Dedifferentiated amniotic fluid mesenchymal stem cell (primary cell): ENCODE data around the gene GJA9.
"Not testable (repeated sequence)": the region's sequence is repeated elsewhere in the genome, so short reads cannot be mapped to it uniquely, and the experiment has no call there.

Source experiments
- DNase-seq: peaks from one replicate; pipeline ENCODE4 v3.0.0-alpha.2; 2016; ENCODE audit errors: extremely low spot score

Gene GJA9

DNA sequence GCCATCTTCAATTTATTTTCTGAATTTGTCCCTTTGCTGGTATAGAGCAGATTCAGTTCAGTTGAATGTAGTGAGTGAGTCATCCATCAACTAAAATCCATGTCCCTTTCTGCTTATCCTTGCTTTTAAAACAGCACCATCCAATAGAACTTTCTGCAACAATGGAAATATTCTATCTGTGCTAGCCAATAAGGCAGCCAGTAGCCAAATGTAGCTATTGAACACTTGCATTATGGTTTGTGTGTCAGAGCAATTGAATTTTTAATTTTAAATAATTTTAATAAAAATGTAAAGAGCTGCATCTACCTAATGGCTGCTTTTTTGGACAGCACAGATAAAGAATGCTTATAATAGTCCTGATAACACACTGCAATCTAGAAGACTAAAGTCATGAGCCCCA, at the start of gene GJA9:
TSS of gene GJA9 (minus strand) at position 101 of the 400 bp plus-strand sequence. CDS start 5,489 bp downstream, outside the sequence.
- DNase-seq = no peak

DNA sequence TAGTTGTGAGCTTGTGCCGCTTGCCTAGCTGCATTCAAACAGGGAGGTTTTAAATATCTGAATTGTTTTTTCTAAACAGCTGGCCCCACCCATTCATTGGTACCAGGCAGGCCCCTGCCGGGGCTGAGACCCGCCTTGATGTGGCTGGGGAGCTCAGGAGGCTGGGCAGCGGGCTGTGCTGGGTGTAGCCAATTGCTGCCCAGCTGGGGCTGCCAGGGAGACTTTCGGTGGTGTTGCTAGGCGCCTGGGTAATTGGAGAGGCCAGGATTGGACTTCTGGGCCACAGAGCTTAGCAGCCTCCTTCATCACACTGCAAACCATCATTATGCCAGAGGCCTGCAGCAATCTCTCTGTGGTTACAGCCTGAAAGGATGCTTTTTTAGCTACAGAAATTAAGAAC, 48.1 kb upstream of the GJA9 start:
- no peak for DNase-seq

DNA sequence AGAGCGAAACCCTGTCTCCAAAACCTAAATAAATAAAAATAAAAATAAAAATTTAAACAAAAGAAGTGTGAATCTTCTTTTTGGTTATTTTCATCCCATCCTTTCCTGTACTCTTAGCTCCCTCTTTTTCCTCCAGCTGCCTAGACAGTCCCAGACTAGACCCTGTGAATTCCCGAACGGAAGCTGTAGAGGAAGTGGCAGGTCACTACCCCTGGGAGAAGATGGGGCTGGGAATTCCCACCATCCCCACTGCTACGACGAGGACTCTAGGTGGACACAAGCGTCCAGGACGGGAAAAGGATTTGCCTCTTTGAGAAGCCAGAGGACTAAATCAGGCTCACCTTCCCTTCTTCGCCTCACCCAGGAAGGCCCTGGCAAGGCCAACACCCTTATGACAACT, 47.7 kb upstream of the GJA9 start:
- no peak for DNase-seq

DNA sequence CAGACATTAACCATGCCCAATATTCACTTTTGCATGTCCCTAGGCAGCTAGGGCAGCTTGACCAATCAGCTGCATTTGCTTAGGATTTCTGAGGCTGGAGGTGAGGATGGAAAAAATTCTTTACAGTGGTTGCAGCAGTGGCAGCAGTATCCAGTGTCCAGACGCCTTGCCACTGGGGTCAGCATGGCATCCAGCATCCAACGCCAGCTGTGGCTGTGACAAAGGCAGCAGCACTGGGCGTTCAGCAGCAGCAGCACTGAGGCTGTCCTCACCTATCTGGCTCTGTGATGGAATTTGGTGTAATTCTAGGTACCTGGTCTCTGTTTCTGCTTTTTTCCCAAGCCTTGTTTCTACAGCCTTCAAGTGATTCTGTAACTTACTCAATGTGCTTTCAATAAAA, 44.7 kb upstream of the GJA9 start:
- no peak for DNase-seq

DNA sequence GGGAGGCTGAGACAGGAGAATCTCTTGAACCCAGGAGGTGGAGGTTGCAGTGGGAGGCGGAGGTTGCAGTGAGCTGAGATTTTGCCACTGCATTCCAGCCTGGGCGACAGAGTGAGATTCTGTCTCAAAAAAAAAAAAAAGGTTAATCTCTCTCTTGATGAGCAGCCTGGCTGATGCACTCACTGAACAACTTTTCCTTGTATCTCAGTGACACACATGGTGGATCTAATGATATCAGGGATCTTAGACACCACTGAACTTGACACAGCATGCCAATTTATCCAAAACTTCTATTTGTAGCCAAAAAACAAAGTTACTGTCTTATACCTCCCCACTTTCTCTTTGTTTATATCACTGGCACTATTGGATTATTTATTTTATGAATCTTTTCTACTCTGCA, 44.0 kb upstream of the GJA9 start:
- DNase-seq = no peak

DNA sequence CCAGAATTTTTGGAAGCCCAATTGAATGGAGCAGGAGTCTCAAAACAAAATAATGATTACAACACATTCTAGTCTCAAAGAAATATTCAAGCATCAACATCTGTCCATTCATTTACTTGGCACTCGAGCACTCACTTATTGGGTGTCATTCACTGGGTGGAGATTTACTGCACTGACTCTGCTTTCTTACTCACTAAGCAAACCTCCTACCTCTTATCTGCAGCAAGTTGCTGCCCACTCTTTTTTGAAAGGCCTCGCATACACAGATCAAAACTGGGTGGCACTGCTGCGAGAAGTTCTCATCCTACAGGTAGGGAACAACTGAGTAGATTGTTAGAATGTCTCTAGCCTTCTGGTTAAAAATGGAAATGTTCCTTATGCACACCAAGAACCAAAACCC, 42.2 kb upstream of the GJA9 start:
- DNase-seq = no peak

DNA sequence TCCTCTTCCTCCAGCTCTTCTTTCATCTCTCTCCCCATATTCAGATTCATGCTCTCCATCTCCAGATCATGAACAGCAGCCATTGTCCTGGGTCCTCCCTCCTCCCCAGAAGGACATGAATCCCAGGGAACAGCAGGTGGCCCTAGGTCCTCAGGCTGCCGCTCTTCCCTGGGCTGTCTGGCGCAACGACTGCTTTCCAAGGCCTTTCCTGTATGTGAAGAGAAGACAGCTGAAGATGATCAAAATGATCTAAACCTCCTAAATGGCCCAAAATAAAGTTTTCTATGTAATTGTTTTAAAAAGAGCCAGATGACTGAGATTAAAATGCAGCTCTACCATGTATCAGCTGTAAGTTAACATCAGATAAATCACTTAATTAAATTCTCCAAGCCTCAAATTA, 37.7 kb upstream of the GJA9 start:
- DNase-seq = no peak

DNA sequence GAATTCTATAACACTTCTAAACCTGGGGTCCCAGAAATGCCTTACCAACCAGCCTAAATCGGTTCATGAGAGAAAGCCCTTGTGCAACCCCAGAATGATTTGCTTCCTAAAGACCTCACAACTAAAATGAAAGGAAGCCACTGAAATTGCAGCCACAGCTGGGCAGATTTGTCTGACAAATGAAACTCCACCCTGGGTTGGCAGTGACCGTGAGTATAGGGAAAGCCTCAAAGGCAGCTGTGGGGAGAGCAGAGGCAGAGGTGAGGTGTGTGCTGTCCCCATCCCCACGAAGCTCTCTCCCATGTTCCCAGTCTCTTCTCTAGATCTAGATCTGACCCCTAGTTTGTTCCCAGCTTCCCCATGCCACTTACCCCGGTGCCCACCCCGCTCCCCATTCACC, 37.2 kb upstream of the GJA9 start:
- DNase-seq = no peak

DNA sequence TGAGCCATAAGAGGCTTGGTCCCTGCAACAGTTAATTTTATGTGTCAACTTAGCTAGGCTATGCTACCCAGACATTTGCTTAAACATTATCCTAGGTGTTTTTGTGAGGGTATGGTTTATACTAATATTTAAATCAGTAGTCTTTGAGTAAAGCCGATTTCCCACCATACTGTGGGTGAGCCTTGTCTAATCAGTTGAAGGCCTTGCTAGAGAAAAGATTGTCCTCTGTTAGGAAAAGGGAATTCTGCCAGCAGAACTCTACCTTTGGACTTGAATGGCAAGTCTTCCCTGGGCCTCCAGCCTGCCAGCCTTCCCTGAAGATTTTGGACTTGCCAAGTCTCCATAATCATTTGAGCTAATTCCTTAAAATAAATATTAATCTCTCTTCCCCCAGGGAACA, 36.4 kb upstream of the GJA9 start:
- no peak for DNase-seq

DNA sequence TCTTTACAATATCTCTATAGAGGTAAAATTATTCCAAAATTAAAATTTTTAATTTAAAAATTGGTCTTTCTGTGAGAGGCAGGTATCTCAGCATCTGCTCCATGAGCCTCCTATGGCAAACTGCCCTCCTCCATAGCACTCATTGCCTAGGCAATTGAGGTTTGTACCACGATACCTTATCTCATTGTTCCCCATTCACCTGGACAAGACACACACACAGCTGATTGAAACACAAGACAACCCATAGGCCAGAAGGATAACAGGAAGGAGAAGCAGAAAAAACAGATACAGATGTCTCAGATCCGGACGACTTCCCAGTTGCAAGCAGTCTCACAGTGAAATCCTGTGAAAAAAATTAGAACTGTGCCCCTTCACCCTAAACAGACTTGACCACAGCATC, 36.0 kb upstream of the GJA9 start:
- no peak for DNase-seq

DNA sequence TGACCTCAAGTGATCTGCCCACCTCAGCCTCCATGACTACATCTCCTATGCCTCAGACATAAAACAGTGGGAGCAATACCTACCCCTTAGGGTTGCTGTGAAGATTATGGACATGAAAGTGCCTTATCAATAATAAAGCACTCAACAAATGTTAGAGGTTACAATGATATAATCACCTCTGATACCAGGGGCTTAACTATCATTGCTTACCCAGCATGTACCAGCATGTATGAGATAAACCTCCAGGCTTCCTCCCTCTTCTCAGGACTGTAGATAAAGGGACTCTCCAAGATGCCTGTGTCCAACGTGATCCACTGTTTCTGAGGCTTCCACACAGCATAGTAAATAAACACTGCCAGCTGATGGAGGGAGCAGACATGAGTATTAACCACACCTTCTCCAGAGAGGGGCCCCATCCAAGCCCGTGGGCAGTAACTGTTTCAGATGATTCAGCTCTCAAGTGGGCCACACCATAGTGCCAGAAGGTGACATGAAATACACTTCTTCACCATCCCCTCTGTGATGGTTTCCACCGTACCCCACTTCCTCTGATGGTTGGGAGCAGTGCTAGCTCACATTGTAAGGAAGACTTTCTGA, 34.1 kb upstream of the GJA9 start:
- no peak for DNase-seq

DNA sequence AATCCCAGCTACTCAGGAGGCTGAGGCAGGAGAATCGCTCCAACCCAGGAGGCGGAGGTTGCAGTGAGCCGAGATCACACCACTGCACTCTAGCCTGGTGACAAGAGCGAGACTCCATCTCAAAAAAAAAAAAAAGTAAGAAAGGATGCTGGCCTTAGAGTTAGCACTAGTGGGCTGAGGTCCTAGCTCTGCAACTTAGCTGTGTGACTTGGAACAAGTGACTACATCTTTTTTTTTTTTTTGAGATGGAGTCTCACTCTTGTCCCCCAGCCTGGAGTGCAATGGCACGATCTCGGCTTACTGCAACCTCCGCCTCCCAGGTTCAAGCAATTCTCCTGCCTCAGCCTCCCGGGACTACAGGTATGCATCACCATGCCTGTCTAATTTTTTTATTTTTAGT, 33.5 kb upstream of the GJA9 start:
- not testable (repeated sequence) for DNase-seq

DNA sequence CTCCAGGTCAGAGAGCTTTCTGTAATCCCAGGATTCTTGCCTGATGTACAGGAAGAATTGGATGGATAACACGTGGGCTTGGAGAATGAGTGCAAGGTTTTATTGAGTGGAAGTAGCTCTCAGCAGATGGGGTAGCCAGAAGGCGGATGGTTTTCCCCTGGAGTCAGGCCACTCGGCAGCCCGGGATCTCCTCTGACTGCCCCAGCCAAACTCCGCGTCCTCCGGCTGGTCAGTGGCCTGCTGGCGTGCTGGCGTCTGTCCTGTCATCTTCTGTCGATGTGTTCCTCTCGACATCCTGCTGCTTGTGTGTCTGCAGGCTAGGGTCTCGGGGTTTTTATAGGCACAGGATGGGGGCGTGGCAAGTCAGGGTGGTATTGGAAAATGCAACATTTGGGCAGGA, 27.4 kb upstream of the GJA9 start:
- no peak for DNase-seq

DNA sequence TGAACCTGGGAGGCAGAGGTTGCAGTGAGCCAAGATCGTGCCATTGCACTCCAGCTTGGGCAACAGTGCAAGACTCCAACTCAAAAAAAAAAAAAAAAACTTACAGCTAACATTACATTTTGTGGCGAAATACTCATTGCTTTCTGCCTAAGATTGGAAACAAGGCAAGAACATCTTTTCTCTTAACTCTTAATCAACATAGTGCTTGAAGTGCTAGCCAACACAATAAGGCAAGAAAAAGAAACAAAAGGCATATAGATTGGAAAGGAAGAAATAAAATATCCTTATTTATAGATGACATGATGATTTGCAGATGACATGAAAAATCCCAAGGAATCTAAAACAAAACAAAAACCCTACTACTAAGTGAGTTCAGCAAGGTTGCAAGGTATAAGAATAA, 24.6 kb upstream of the GJA9 start:
- DNase-seq = no peak

DNA sequence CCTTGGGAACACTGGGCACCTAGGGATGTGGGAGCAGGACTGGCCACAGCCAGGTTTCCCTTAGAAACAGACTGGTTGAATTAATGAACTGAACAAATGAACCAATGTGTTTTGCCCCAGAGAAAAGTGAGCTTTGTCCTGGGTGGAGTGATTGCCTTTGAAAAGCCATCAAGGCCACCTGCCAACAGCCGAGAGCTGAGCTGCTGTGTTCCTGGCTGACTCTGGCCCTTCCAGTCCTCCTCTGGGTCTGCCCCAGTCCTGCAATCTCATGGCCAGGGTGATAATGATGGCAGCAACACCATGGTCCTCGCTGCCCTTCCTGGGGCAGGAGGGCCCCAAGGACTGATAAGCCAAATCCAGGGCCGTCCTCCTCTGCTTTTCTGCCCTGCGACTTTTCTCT, 18.2 kb upstream of the GJA9 start:
- DNase-seq = no peak

DNA sequence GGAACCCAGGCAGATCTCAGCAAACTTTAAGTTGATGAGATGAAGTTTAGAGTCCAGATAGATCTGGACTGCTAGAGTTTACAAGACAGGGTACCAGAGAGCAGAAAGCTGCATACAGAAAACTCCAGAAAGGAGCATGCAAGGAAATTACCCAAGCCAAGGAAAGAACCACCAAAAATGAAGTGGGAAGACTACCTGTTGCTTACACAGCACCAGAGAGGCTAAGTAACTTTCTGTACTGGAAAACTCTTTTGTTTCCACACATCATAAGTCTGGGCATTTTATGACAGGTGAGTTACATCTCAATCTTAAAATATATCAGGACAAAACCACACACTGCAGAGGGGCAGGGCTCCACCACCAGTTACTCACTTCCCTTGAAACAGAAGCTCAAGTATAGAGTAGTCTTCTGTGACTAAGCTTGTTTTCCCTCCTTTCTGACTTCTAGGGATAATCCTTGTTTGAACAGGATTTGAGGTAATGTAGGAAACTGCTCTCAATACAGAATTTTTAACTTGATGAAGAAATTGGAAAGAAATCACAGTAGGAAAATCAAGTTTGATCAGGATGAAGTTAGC, 17.4 kb upstream of the GJA9 start:
- no peak for DNase-seq

DNA sequence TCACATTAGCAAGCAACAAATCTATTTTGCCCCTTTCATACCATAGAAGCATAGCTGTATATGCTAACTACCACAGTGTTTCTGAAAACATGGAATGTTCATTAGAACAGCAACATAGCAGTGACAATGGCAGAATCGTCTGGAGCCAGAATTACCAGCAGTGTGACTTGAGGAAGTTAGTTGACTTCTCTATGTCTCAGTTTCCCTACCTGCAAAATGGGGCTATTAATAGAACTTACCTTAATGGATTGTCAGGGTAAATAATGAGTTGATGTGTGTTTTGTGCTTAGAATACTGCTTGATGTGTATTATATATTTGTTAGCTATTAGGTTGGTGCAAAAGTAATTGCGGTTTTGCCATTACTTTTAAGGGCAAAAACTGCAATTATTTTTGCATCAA, 14.8 kb upstream of the GJA9 start:
- no peak for DNase-seq

DNA sequence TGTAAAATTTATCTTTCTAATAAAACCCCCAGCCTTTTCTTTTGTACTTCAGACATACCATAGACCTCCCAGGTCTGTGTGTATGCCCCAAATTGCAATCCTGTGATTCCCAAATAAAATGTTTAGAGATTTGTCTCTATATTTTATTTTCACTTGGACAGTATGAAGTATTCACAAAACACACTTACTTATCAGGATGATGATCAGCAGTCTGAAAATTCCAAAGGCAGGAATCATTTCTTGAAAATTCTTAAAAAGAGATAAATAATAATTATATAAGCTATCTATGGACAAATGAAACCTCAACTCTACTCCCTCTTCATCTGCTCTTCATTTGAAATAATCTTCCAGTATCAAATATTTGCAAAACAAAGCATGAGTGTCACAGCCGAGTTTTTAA, 11.6 kb upstream of the GJA9 start:
- DNase-seq = no peak

DNA sequence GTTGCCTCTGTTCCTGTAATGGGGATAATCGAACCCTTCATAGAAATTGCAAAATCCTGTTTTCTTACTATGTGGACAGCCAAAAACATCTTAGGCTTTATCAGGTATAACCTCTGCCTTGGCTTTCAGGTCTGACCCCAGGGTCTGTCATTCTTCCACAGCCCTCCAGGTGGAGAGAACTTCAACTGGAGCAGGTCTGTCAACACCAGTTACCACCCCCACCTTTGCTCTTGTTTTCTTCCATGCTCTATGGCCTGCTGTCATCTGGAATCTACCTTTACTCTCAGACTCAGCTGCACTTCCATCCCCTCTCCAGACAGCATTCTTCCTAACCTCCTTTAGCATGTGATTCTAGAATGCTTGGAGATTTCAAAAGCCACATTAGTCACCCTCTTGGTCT, 10.4 kb upstream of the GJA9 start:
- DNase-seq = no peak

DNA sequence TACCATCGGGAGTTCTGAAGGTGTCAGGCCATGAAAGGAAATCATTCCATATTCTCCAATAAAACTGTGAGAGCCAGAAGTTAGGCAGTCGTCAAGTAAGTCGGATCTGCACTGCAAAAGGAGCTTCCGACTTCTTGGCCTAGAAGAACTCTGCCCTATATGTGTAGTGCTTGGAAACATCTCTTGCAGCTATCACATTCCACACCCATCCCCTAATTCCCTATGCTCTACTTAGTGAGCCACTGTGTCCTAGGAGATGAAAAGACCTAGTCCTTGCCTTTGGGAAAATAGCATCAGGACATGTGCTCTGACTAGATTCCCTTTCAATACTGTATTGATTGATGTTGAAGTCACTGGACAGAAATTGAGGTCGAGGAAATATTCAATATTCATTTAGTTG, 8.2 kb upstream of the GJA9 start:
- no peak for DNase-seq

DNA sequence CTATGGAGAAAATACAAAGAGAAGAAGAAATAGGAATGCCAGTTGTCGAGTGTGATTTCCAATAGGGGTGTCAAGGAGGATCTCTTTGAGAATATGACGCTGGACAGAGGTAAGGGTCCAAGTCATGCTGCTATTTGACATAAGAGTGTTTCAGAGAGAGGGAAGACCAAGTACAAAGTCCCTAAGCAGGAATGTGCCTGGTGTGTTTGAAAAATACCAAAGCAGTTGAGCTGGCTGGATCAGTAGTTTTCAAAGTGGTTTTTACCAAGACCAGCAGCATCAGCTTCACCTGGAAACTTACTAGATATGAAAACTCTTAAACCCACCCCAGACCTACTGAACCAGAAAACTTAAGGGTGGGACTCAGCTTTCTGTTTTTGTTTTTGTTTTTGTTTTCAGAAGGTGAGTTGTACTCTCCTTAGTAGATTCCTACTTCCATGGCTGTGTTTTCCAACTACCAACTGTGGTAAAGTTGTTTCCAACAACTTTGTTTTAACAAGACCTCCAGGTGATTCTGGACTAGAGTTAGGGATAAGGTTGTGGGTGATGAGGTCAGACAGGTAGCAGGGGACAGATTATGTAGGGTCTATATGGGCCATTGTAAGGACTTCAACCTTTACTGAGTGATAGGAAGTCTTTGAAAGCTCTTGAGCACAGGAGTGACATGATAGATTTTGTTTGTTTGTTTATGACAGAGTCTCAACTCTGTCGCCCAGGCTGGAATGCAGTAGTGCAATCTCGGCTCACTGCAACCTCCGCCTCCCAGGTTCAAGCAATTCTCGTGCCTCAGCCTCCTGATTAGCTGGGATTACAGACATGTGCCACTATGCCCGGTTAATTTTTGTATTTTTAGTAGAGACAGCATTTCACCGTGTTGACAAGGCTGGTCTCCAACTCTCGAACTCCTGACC, 7.3 kb upstream of the GJA9 start:
- DNase-seq = no peak

DNA sequence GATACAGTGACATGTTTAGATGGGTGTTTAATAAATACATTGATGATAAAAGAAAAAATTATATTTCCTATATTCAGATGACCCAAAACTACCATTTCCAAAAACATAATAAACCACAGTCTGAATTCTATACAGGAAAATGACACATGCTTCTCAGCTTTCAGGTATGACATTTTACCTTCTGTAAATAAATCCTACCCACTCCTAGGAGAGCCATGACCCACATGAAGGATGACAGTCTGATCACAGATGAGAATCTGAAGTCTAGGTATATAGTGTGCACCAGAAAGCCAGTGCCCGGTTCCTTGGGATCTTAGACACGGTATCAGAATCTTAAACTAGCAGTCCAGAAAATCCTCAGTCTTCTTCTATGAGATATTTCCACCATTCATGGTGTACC, 3.7 kb upstream of the GJA9 start:
- no peak for DNase-seq

DNA sequence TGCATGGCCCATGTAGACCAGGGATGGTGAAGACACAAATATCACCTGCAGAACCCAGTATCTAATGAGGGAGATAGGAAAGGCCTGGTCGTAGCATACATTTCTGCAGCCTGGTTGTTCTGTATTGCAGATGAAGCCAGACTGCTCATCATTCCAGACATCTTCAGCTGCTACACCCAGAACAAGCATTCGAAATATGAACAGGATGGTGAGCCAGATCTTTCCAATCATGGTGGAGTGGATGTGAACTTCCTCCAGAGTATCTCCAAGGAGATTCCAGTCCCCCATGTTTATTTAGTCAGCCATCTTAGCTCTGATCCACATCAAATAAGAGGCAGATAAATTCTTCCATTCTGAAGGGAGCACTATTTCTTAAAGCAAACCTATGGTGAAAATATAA, 5.6 kb downstream of the GJA9 start:
- DNase-seq = no peak
